Thoracic aorta (tissue), 2 donors: ENCODE measurements around the gene CNTN4. TPM values are rescaled to one million over a fixed set of nuclear protein-coding genes. Genes with fewer than 3 reads are reported as not detected.

ENCODE experiments used
- ATAC-seq: fragments of 150-250 bp; one replicate; pipeline ENCODE4 v1.8.0; 2017; ENCODE audit warnings: low read depth; ENCODE audit not compliant: insufficient number of reproducible peaks, low FRiP score
- DNase-seq: peaks from one replicate; pipeline ENCODE4 v3.0.0-alpha.2; 2020; ENCODE audit warnings: low spot score
- H3K27ac ChIP-seq, 2 donors: fragments of 200-600 bp; sonication (generic); 1 replicate in 1 of 2; 2 replicates in 1 of 2; pipeline ENCODE4 v1.5.1; 2016; ENCODE audit warnings: mild to moderate bottlenecking in 2 of 2, moderate library complexity in 2 of 2
- H3K27me3 ChIP-seq: fragments of 200-600 bp; sonication (generic); replicated peaks from 2 replicates; pipeline ENCODE4 v1.6.0; 2016; ENCODE audit warnings: mild to moderate bottlenecking; ENCODE audit not compliant: insufficient read depth
- H3K36me3 ChIP-seq: fragments of 200-600 bp; sonication (generic); one replicate; pipeline ENCODE4 v1.5.1; 2016
- H3K4me1 ChIP-seq, 2 donors: fragments of 200-600 bp; sonication (generic); 1 replicate in 1 of 2; 2 replicates in 1 of 2; pipeline versions ENCODE4 v1.5.1 to v1.6.0; 2016; ENCODE audit warnings: low read depth in 2 of 2, mild to moderate bottlenecking in 1 of 2; ENCODE audit not compliant: control insufficient read depth in 1 of 2
- H3K4me3 ChIP-seq: fragments of 200-600 bp; sonication (generic); 2 replicates; pipeline ENCODE4 v1.5.1; 2016; ENCODE audit warnings: mild to moderate bottlenecking
- H3K9me3 ChIP-seq: fragments of 200-600 bp; sonication (generic); 2 replicates; pipeline ENCODE4 v1.5.1; 2016
- CTCF ChIP-seq: fragments of 200-600 bp; sonication (generic); IDR thresholded peaks from one replicate; pipeline ENCODE4 v1.5.1; 2019; ENCODE audit warnings: antibody characterized with exemption
- total RNA-seq, 2 donors: library from RNA; depleted of rRNA; stranded (reverse); fragments of >200 nt; gene quantifications; one replicate each; pipeline versions ENCODE4 v1.1.0 to v1.2.3, GENCODE V29; 2016

Gene CNTN4
- total RNA-seq, 2 donors from 2014 or later, result 103 to 116 TPM

GRCh38 chr3:2603692-2604289 lies 505.1 kb downstream of the CNTN4 start:
- no peaks in the 10 kb centered on the region for H3K9me3 ChIP-seq
- H3K27me3 ChIP-seq, result no peaks in the 10 kb centered on the region
- no peak for TF ChIP-seq CTCF
- H3K27ac ChIP-seq, result no peak overlapping the region
- DNase-seq, result no peak
- ATAC-seq, result no peak
- no peaks in the 10 kb centered on the region for H3K36me3 ChIP-seq
- no peaks in the 10 kb centered on the region for H3K4me1 ChIP-seq
- H3K4me3 ChIP-seq, result no peak overlapping the region

- Histone ChIP-seq H3K27ac (no peak overlapping the region), H3K4me3 (no peak overlapping the region), H3K4me1 (no peaks in the 10 kb centered on the region), H3K36me3 (no peaks in the 10 kb centered on the region), H3K9me3 (no peaks in the 10 kb centered on the region), H3K27me3 (no peaks in the 10 kb centered on the region)
- TF ChIP-seq CTCF, result no peak
- no peak for DNase-seq
- no peak for ATAC-seq
Observed at GRCh38 chr3:2614578-2614977, 515.9 kb downstream of the CNTN4 start.

GRCh38 chr3:2615080-2615479 lies 516.4 kb downstream of the CNTN4 start:
- H3K9me3 ChIP-seq, result no peaks in the 10 kb centered on the region
- no peak for TF ChIP-seq CTCF
- ATAC-seq, result no peak

GRCh38 chr3:2623436-2623835 lies 524.8 kb downstream of the CNTN4 start:
- H3K27me3 ChIP-seq, result no peaks in the 10 kb centered on the region
- ATAC-seq (no peak), DNase-seq (no peak)
- H3K9me3 ChIP-seq, result no peaks in the 10 kb centered on the region
- H3K4me1 ChIP-seq, result no peaks in the 10 kb centered on the region
- no peak overlapping the region for H3K27ac ChIP-seq
- TF ChIP-seq CTCF, result no peak
- no peaks in the 10 kb centered on the region for H3K36me3 ChIP-seq
- H3K4me3 ChIP-seq, result no peak overlapping the region

More at GRCh38 chr3:2615080-2615479, 516.4 kb downstream of the CNTN4 start:
- H3K4me1 ChIP-seq, result no peaks in the 10 kb centered on the region
- H3K4me3 ChIP-seq, result no peak overlapping the region
- no peak for DNase-seq
- no peak overlapping the region for H3K27ac ChIP-seq
- no peaks in the 10 kb centered on the region for H3K27me3 ChIP-seq
- no peaks in the 10 kb centered on the region for H3K36me3 ChIP-seq

- H3K27me3 ChIP-seq, result no peaks in the 10 kb centered on the region
- no peak overlapping the region for H3K4me3 ChIP-seq
- no peaks in the 10 kb centered on the region for H3K9me3 ChIP-seq
- no peak for TF ChIP-seq CTCF
- H3K4me1 ChIP-seq, result no peaks in the 10 kb centered on the region
- H3K36me3 ChIP-seq, result no peaks in the 10 kb centered on the region
- no peak for ATAC-seq
- DNase-seq, result no peak
- no peak overlapping the region for H3K27ac ChIP-seq
Observed at GRCh38 chr3:2628117-2628516, 529.5 kb downstream of the CNTN4 start.
